OCI-LY1 (cell line): Measurements from ENCODE around the gene CCNY.

ENCODE experiments used
- H2AFZ ChIP-seq: fragments of 200-600 bp; sonication (generic), shearing (Covaris generic); 2 replicates; pipeline ENCODE4 v1.6.0; 2014; ENCODE audit warnings: antibody characterized with exemption, mild to moderate bottlenecking, low read length
- H3F3A ChIP-seq: fragments of 200-600 bp; sonication (generic), shearing (Covaris generic); 2 replicates; pipeline ENCODE4 v1.6.0; 2014; ENCODE audit warnings: mild to moderate bottlenecking, antibody characterized with exemption, low read length, moderate library complexity; ENCODE audit not compliant: insufficient read depth
- H3K27ac ChIP-seq: fragments of 200-600 bp; sonication (generic); 2 replicates; pipeline ENCODE4 v1.5.1; 2014; ENCODE audit warnings: low read length, mixed run types, mild to moderate bottlenecking, low read depth; ENCODE audit not compliant: poor library complexity, severe bottlenecking
- H3K27me3 ChIP-seq: fragments of 200-600 bp; sonication (generic); 2 replicates; pipeline ENCODE4 v1.6.0; 2014; ENCODE audit warnings: antibody characterized with exemption, mild to moderate bottlenecking, low read length, moderate library complexity; ENCODE audit not compliant: insufficient read depth
- H3K36me3 ChIP-seq: fragments of 200-600 bp; sonication (generic); 2 replicates; pipeline ENCODE4 v1.6.1; 2014; ENCODE audit warnings: mild to moderate bottlenecking, antibody characterized with exemption, low read length, moderate library complexity, mixed read lengths; ENCODE audit not compliant: insufficient read depth
- H3K4me1 ChIP-seq: fragments of 200-600 bp; sonication (generic); 2 replicates; pipeline ENCODE4 v1.5.1; 2014; ENCODE audit warnings: mild to moderate bottlenecking, low read length, moderate library complexity; ENCODE audit not compliant: insufficient read depth, severe bottlenecking
- H3K4me2 ChIP-seq: fragments of 200-600 bp; sonication (generic), shearing (Covaris generic); 2 replicates; pipeline ENCODE4 v1.6.1; 2014; ENCODE audit warnings: low read length
- H3K4me3 ChIP-seq: fragments of 200-600 bp; sonication (generic); 2 replicates; pipeline ENCODE4 v1.5.1; 2014; ENCODE audit warnings: low read length, low read depth, mild to moderate bottlenecking, mixed read lengths; ENCODE audit not compliant: poor library complexity, severe bottlenecking
- H3K79me2 ChIP-seq: fragments of 200-600 bp; shearing (Covaris generic); 2 replicates; pipeline ENCODE4 v1.6.1; 2016; ENCODE audit warnings: mixed run types, low read length, mixed read lengths; ENCODE audit not compliant: insufficient read depth
- H3K9ac ChIP-seq: fragments of 200-600 bp; sonication (generic), shearing (Covaris generic); 2 replicates; pipeline ENCODE4 v1.6.1; 2014; ENCODE audit warnings: mild to moderate bottlenecking, low read length, mixed read lengths
- H3K9me2 ChIP-seq: fragments of 200-600 bp; sonication (generic), shearing (Covaris generic); 2 replicates; pipeline ENCODE4 v1.6.1; 2014; ENCODE audit warnings: low read depth, mild to moderate bottlenecking, low read length, mixed read lengths
- H3K9me3 ChIP-seq: fragments of 200-600 bp; shearing (Covaris generic); 2 replicates; pipeline ENCODE4 v1.6.1; 2014; ENCODE audit warnings: low read length, mixed read lengths
- H4K20me1 ChIP-seq: fragments of 200-600 bp; sonication (generic), shearing (Covaris generic); 2 replicates; pipeline ENCODE4 v1.6.0; 2016; ENCODE audit warnings: mild to moderate bottlenecking, low read length; ENCODE audit not compliant: insufficient read depth
- EZH2 ChIP-seq: fragments of 200-600 bp; sonication (generic), shearing (Covaris generic); IDR thresholded peaks from 2 replicates; pipeline ENCODE4 v1.8.0; 2017; ENCODE audit warnings: borderline replicate concordance, mixed run types, mild to moderate bottlenecking, antibody characterized with exemption, low read length, moderate library complexity, mixed read lengths
- TF ChIP-seq, protein P1 (sequence below): fragments of 200-600 bp; sonication (generic), shearing (Covaris generic); IDR thresholded peaks from 2 replicates; pipeline ENCODE4 v1.5.1; 2017; ENCODE audit warnings: mild to moderate bottlenecking, antibody characterized with exemption, low read length, moderate library complexity, mixed read lengths

Gene CCNY

GRCh38 chr10:35578618-35578956 is 242.3 kb downstream of the CCNY start:
- H3K36me3 ChIP-seq, result no peaks in the 10 kb centered on the region
- no peaks in the 10 kb centered on the region for H3K27me3 ChIP-seq
- H4K20me1 ChIP-seq, result no peaks in the 10 kb centered on the region
- H3K4me1 ChIP-seq, result no peaks in the 10 kb centered on the region
- no peak for TF ChIP-seq EZH2
- TF ChIP-seq, protein P1, sequence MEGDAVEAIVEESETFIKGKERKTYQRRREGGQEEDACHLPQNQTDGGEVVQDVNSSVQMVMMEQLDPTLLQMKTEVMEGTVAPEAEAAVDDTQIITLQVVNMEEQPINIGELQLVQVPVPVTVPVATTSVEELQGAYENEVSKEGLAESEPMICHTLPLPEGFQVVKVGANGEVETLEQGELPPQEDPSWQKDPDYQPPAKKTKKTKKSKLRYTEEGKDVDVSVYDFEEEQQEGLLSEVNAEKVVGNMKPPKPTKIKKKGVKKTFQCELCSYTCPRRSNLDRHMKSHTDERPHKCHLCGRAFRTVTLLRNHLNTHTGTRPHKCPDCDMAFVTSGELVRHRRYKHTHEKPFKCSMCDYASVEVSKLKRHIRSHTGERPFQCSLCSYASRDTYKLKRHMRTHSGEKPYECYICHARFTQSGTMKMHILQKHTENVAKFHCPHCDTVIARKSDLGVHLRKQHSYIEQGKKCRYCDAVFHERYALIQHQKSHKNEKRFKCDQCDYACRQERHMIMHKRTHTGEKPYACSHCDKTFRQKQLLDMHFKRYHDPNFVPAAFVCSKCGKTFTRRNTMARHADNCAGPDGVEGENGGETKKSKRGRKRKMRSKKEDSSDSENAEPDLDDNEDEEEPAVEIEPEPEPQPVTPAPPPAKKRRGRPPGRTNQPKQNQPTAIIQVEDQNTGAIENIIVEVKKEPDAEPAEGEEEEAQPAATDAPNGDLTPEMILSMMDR, result no peak
- no peak overlapping the region for H3K4me3 ChIP-seq
- H3K9me3 ChIP-seq, result no peaks in the 10 kb centered on the region
- H3K79me2 ChIP-seq, result no peaks in the 10 kb centered on the region
- H3F3A ChIP-seq, result no peaks in the 10 kb centered on the region
- no peaks in the 10 kb centered on the region for H3K9me2 ChIP-seq
- H3K4me2 ChIP-seq, result no peak overlapping the region
- no peak overlapping the region for H2AFZ ChIP-seq
- no peak overlapping the region for H3K27ac ChIP-seq
- no peak overlapping the region for H3K9ac ChIP-seq

DNA sequence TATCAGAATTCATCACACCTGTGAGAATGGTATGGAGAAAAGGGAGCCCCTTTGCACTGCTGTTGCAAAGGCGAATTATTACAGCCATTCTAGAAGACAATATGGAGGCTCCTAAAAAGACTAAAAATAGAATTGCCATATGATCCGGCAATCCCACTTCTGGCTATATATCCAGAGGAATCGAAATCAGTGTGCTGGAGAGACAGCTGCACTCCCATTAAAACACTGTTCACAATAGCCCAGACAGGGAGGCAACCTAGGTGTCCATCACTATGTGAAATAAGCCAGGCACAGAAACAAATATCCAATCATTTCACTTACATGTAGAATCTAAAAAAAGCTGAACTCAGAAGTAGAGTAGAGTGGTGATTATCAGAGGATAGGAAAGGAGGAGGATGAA is 242.8 kb downstream of the CCNY start:
- no peak for TF ChIP-seq EZH2
- TF ChIP-seq, protein P1, result no peak
- H3K27ac ChIP-seq, result no peak overlapping the region
- no peaks in the 10 kb centered on the region for H4K20me1 ChIP-seq
- no peak overlapping the region for H3K9ac ChIP-seq
- H3K9me3 ChIP-seq, result no peaks in the 10 kb centered on the region
- H3K27me3 ChIP-seq, result no peaks in the 10 kb centered on the region
- H2AFZ ChIP-seq, result no peak overlapping the region
- H3K4me3 ChIP-seq, result no peak overlapping the region
- no peaks in the 10 kb centered on the region for H3K4me1 ChIP-seq
- H3K36me3 ChIP-seq, result no peaks in the 10 kb centered on the region
- no peaks in the 10 kb centered on the region for H3F3A ChIP-seq
- no peaks in the 10 kb centered on the region for H3K79me2 ChIP-seq
- H3K4me2 ChIP-seq, result no peak overlapping the region
- no peaks in the 10 kb centered on the region for H3K9me2 ChIP-seq

DNA sequence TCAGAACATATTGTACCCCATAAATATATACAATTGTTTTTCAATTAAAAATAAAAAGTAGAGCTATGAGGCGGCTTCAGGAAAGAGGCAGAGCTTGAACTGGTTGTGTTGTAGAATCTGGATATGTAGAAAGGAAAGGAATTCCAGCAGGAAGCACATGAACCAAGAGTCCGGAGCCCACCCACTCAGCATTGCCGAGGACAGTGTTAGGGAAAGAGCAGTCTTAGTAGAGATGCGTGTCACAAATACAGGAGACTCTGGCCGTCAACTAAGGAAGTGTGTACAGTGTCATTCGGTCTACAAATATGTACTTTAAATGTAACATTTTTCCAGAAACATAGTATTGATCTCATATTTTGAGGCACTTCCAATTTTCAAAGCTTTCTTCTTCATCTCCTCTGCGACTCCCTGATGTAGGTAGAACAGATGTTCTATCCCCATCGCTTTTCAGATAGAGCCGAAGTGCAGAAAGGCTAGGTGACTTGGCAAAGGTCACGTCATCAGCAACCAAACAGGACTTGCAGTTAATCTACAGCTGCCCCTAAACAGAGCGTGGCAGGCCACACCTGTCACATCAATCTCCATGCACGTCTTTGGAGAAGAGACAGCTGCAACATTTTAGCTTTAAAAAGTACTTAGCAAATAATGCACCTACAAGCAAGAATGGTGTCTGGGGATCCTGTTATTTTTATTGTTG is 243.6 kb downstream of the CCNY start:
- H2AFZ ChIP-seq, result no peak overlapping the region
- no peak overlapping the region for H3K9ac ChIP-seq
- H3K9me3 ChIP-seq, result no peaks in the 10 kb centered on the region
- H3K4me3 ChIP-seq, result no peak overlapping the region
- no peaks in the 10 kb centered on the region for H3K79me2 ChIP-seq
- H3K27ac ChIP-seq, result no peak overlapping the region
- no peaks in the 10 kb centered on the region for H3F3A ChIP-seq
- no peaks in the 10 kb centered on the region for H3K4me1 ChIP-seq
- H3K4me2 ChIP-seq, result no peak overlapping the region
- H3K27me3 ChIP-seq, result no peaks in the 10 kb centered on the region
- no peaks in the 10 kb centered on the region for H3K9me2 ChIP-seq
- H4K20me1 ChIP-seq, result no peaks in the 10 kb centered on the region
- H3K36me3 ChIP-seq, result no peaks in the 10 kb centered on the region
- no peak for TF ChIP-seq EZH2
- TF ChIP-seq, protein P1, result no peak
